Epidermal melanocyte (primary cell): ENCODE results near the gene ZYG11B.
"Not testable (repeated sequence)": the region's sequence is repeated elsewhere in the genome, so short reads cannot be mapped to it uniquely, and the experiment has no call there.

Experiments
- DNase-seq: peaks from one replicate; pipeline ENCODE4 v3.0.0; 2011; ENCODE audit warnings: low spot score; ENCODE audit not compliant: insufficient read length

ZYG11B gene

GRCh38 chr1:52842643-52843310 lies 116.5 kb downstream of the ZYG11B start, which contains the start of gene ZYG11A:
TSS of gene ZYG11A (plus strand) at chr1:52842760. CDS start at chr1:52842884, 124 bp downstream.
- DNase-seq = peak; percentile 29

- not testable (repeated sequence) for DNase-seq
Observed at GRCh38 chr1:52845119-52845518, 118.9 kb downstream of the ZYG11B start.

GRCh38 chr1:52848423-52848822 lies 122.2 kb downstream of the ZYG11B start:
- DNase-seq = no peak

GRCh38 chr1:52850951-52851350 lies 124.7 kb downstream of the ZYG11B start:
- DNase-seq = no peak

GRCh38 chr1:52852854-52853253 lies 126.6 kb downstream of the ZYG11B start:
- no peak for DNase-seq

GRCh38 chr1:52855584-52855983 lies 129.3 kb downstream of the ZYG11B start:
- no peak for DNase-seq

- DNase-seq = no peak
Observed at GRCh38 chr1:52856026-52856425, 129.8 kb downstream of the ZYG11B start.

- DNase-seq = no peak
Observed at GRCh38 chr1:52857443-52857842, 131.2 kb downstream of the ZYG11B start.

GRCh38 chr1:52862666-52863458 lies 136.6 kb downstream of the ZYG11B start:
- DNase-seq = no peak

GRCh38 chr1:52867087-52867863 lies 141.0 kb downstream of the ZYG11B start:
- no peak for DNase-seq

- DNase-seq = not testable (repeated sequence)
Observed at GRCh38 chr1:52869727-52870126, 143.5 kb downstream of the ZYG11B start.

- no peak for DNase-seq
Observed at GRCh38 chr1:52876843-52877242, 150.6 kb downstream of the ZYG11B start.
